Gastrocnemius medialis (tissue), 4 donors: ENCODE measurements around the gene HOXA7.

ENCODE experiments used
- POLR2A ChIP-seq, 2 donors: fragments of 450-650 bp; IDR thresholded peaks; one replicate each; pipeline ENCODE4 v1.6.1; 2017; ENCODE audit warnings: antibody characterized with exemption in 2 of 2, mild to moderate bottlenecking in 2 of 2, moderate library complexity in 2 of 2
- TF ChIP-seq, protein P1 (sequence below), 5 experiments: fragments of 450-650 bp in 3 of 5; fragments of 200-600 bp in 2 of 5; sonication (generic) in 2 of 5; IDR thresholded peaks in 4 of 5; conservative IDR thresholded peaks in 1 of 5; 1 replicate in 4 of 5; 2 replicates in 1 of 5; pipeline ENCODE4 v1.5.1; 2016 to 2019; ENCODE audit warnings: antibody characterized with exemption in 5 of 5, mild to moderate bottlenecking in 3 of 5, moderate library complexity in 3 of 5

DNA sequence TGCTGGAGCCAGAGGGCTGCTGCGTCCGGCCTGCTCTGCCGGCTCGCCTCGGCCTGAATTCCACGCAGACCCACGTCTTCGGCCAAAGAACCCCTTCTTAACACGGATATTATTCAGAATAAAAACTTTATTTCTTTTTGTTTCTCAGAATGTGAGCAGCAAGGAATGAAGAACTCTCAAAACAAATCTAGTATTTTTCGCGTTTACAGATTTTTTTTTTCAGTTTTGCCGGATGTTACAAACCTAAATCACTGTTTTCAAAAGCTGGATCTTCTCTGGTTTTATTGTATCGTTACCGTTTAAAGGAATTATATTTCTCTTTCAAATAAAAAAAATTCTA lies 49.6 kb downstream of the HOXA7 start:
- no peak for TF ChIP-seq POLR2A (IDR thresholded peaks at IDR 0.05)
- TF ChIP-seq, protein P1, sequence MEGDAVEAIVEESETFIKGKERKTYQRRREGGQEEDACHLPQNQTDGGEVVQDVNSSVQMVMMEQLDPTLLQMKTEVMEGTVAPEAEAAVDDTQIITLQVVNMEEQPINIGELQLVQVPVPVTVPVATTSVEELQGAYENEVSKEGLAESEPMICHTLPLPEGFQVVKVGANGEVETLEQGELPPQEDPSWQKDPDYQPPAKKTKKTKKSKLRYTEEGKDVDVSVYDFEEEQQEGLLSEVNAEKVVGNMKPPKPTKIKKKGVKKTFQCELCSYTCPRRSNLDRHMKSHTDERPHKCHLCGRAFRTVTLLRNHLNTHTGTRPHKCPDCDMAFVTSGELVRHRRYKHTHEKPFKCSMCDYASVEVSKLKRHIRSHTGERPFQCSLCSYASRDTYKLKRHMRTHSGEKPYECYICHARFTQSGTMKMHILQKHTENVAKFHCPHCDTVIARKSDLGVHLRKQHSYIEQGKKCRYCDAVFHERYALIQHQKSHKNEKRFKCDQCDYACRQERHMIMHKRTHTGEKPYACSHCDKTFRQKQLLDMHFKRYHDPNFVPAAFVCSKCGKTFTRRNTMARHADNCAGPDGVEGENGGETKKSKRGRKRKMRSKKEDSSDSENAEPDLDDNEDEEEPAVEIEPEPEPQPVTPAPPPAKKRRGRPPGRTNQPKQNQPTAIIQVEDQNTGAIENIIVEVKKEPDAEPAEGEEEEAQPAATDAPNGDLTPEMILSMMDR (IDR thresholded peaks at IDR 0.05 in 4 of 5, conservative IDR thresholded peaks at IDR 0.05 in 1 of 5) = no peak
